Activated CD4-positive, alpha-beta T cell treated with anti-CD3 and anti-CD28 coated beads for 4 hours (primary cell): ENCODE results near the gene FCGBP.
"Not testable (repeated sequence)": the region's sequence is repeated elsewhere in the genome, so short reads cannot be mapped to it uniquely, and the experiment has no call there.

ENCODE experiments used
- DNase-seq, 2 donors: peaks; one replicate each; pipeline ENCODE4 v3.0.0-alpha.2; 2020

FCGBP gene

GRCh38 chr19:39934584-39935363 is at the start of gene FCGBP:
TSS of gene FCGBP (minus strand) at chr19:39934634.
- no peak for DNase-seq

- no peak for DNase-seq
Measured at GRCh38 chr19:39983695-39984300, 49.4 kb upstream of the FCGBP start.

GRCh38 chr19:39982883-39983282 is 48.4 kb upstream of the FCGBP start:
- no peak for DNase-seq

DNA sequence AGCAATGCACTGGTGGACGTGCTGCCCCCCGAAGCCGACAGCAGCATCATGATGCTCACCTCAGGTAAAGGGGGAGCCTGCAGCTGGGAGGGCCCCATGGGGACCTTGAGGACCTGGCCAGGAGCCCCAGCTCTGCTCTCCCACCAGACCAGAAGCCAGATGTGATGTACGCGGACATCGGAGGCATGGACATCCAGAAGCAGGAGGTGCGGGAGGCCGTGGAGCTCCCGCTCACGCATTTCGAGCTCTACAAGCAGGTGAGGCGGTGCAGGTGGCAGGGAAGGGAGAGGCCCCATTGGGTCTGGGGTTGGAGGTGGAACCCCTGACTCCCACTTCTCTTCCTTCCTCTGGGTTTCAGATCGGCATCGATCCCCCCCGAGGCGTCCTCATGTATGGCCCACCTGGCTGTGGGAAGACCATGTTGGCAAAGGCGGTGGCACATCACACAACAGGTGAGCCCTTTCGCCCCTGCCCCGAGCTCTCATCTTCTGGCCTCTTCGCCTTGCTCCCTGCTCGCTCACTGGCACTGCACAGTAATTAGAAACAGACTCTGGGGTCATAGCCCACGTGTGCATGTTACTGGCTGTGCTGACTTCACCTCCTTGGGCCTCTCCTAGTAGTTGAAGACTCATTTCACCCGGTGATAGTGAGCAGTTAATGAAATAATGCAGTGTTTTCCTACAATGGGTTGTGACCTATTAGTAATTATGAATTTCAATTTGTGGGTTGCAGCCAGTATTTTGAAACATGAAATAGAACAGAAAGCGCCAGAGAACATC is 40.1 kb upstream of the FCGBP start:
- no peak for DNase-seq

DNA sequence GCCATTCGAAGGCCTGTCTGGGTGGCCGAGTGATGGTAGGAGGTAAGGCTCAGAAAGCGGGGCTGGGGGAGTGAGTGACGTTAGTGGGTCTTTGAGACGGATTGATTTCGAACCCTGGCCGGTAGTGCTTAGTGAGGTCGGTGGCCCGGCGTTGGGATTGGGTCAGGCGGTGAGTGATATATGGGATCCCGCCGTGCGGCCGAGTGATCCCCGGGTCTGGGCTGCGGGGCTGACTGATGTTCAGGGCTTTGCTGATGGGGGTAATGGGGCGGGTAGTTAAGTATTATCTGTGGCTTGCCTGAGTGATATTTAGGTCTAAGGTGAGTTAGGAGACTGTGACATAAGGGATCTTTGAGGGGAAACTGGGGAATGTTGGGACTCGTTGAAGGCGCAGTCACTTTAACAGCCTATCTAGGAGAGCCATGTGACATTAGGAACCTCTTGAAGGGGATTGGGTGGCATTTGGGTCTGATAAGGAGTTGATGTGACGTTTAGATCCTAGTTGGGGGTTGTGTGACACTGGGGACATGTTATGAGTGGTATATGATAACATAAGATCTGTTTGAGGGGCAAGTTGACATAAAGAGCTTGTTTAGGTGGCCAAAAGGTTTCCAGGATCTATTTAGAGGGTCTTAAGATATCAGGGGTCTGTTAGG is 37.1 kb upstream of the FCGBP start:
- no peak for DNase-seq

DNA sequence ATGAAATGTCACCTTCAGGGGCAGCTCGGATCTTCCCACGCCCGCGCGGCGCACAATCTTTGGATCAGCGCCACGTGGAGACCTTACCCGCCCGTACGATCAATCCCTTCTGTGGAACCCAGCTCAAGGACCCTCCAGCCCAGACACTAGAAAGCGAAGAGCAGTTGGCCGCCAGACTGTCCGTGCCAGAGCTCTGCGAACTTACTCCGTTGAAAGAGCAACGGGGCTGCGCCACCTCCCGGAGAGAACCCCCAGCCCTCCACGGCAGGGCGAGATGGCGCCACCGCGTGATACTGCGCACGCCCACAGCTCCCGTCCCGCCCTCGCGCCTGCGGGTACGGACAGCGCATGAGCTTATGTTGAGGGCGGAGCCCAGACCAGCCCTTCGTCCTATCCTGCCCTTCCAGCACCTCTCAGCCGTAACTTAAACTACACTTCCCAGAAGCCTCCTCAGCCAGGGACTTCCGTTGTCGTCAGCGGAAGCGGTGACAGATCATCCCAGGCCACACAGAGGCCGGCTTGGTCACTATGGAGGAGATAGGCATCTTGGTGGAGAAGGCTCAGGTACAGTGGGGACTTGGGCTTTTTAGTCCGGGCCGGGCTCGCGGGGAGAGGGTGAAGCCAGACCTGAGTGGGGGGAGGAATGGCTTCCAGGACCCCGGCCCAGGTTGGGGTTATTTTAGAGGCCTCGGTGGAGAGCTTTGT is 36.4 kb upstream of the FCGBP start, which contains the start of gene PSMC4:
TSS of gene PSMC4 (plus strand) at position 491 of the 705 bp plus-strand sequence. CDS start at position 529, 38 bp downstream.
- DNase-seq: peak; percentile 97 to 98

GRCh38 chr19:39970425-39970674 is 35.9 kb upstream of the FCGBP start:
- DNase-seq: no peak

GRCh38 chr19:39969681-39970424 is 35.4 kb upstream of the FCGBP start:
- peak in 1 of 2 donors; percentile 7 for DNase-seq

DNA sequence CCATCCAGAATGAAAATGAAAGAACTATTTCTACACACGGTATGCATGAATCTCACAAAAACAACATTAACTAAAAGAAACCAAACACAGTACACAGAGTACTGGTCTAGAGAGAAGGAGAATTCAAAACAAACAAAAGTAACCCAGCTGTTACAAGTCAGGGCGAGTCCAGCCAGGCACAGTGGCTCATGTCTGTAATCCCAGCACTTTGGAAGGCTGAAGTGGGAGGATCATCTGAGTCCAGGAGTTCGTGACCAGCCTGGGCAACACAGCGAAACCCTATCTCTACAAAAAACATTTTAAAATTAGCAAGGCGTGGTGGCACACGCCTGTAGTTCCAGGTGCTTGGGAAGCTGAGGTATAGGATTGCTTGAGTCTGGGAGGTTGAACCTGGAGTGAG is 34.8 kb upstream of the FCGBP start:
- DNase-seq: no peak

- DNase-seq: no peak
Measured at GRCh38 chr19:39968789-39969188, 34.4 kb upstream of the FCGBP start.

DNA sequence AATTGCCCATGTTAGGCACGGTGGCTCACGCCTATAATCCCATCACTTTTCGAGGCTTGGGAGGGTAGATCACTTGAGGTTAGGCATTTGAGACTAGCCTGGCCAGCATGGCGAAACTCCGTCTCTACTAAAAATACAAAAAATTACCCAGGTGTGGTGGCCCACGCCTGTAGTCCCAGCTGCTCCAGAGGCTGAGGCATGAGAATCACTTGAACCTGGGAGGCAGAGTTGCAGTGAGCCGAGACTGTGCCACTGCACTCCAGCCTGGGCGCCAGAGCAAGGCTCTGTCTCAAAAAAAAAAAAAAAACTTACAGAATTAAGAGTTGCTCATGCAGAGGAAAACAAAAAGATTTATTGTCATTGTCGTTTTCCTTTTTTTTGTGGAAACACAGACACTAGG is 33.1 kb upstream of the FCGBP start:
- no peak for DNase-seq

GRCh38 chr19:39966617-39967016 is 32.2 kb upstream of the FCGBP start:
- no peak for DNase-seq

GRCh38 chr19:39963898-39964297 is 29.5 kb upstream of the FCGBP start:
- no peak for DNase-seq

- DNase-seq: not testable (repeated sequence)
Measured at GRCh38 chr19:39959407-39959806, 25.0 kb upstream of the FCGBP start.

GRCh38 chr19:39958942-39959341 is 24.5 kb upstream of the FCGBP start:
- not testable (repeated sequence) for DNase-seq

DNA sequence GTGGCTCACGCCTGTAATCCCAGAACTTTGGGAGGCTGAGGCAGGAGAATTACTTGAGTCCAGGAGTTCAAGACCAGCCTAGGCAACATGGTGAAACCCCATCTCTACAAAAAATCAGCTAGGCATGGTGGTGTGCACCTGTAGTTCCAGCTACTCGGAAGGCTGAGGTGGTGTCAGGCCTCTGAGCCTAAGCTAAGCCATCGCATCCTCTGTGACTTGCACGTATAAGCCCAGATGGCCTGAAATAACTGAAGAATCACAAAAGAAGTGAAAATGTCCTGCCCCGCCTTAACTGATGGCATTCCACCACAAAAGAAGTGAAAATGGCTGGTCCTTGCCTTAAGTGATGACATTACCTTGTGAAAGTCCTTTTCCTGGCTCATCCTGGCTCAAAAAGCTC is 23.5 kb upstream of the FCGBP start:
- DNase-seq: not testable (repeated sequence)

- no peak for DNase-seq
Measured at GRCh38 chr19:39953915-39954314, 19.5 kb upstream of the FCGBP start.

GRCh38 chr19:39951686-39952085 is 17.3 kb upstream of the FCGBP start:
- DNase-seq: no peak

DNA sequence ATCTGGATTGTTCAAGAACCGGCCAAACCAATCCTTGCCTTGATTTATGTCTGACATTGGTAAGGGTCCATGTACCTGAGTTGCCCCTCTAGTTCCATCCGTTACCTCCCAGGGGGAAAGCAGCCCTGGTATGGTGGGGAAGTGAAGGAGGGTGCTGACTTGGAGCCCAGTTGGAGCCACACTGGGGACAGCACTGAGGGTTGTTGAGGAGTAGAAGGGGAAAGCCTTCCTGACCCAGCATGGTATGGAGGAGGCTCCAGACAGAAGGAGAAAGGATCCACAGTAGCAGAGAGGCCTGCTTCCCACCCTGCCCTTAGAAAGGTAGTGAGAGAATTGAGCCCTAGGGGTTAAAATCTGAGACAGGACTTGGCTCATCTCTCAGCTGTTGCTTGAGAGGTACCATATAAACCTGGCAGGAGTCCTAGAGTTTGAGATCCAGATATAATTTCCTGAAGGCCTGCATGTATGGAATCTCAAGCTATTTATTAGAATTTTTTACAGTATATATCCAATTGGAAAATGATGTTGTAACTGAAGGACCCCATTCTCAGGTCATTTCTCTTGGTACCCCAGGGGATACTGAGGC is 16.7 kb upstream of the FCGBP start:
- no peak for DNase-seq

DNA sequence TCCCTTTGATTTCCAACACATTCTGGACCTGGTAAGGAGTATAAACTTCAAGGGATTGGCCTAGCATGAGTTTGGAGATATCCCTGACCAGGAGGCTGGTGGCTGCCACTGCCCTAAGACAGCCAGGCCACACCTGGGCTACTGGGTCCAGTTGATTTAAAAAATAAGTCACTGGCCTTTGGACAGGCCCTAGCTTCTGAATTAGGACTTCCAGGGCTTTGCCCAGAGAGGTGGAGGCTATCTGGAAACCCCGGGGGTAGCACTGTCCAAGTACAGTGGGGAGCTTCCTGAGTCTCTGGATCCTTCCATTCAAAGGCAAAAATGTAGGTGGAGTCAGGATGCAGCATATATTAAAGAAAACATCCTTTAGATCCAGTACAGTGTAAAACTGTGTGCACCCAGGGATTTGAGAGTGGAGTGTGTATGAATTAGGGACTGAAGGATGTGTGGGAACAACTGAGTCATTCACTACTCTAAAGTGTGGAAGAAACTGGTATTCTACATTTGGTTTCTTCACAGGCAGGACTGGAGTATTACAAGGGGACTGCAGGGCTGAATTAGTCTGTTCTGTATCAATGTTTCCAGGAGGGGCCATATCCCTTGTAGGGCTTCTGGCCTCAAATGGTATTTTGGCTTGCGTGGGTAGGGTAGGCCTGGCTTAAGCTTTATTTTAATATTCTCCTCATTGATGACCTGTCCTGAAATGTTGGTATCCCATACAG is 14.8 kb upstream of the FCGBP start:
- no peak for DNase-seq

DNA sequence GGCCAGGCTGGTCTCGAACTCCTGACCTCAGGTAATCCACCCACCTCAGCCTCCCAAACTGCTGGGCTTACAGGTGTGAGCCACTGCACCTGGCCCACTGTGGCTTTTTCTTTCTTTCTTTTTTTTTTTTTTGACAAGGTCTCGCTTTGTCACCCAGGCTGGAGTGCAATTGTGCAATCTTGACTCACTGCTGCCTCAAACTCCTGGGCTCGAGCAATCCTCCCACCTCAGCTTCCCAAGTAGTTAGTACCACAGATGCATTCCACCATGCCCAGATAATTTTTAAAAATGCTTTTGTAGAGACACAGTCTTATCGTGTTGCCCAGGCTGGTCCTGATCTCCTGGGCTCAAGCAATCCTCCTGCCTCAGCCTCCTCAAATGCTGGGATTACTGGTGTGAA is 12.1 kb upstream of the FCGBP start:
- no peak for DNase-seq
